Activated CD4-positive, alpha-beta T cell treated with anti-CD3 and anti-CD28 coated beads for 36 hours (primary cell): Measurements from ENCODE around the gene CDH23. TPM values are rescaled to one million over a fixed set of nuclear protein-coding genes. Genes with fewer than 3 reads are reported as not detected.

Experiments used
- ATAC-seq: fragments of 200-7000 bp; cut with Tn5 transposase; one replicate; pipeline ENCODE4 v1.10.0; 2021; ENCODE audit warnings: mild to moderate bottlenecking, moderate library complexity
- CTCF ChIA-PET: fragments of 350-600 bp; sonication (Branson Sonifier 250); formaldehyde crosslinking; loops from one replicate; lab custom pipeline; 2021; ENCODE audit warnings: antibody characterized with exemption; lab: Charles Lee
- POLR2A ChIA-PET: fragments of 350-600 bp; sonication (Branson Sonifier 250); formaldehyde crosslinking; loops from one replicate; lab custom pipeline; 2021; ENCODE audit warnings: antibody characterized with exemption, inconsistent platforms; lab: Charles Lee
- DNase-seq: peaks from one replicate; pipeline ENCODE4 v3.0.0-alpha.2; 2020
- H3K27ac Mint-ChIP-seq: one replicate; pipeline ENCODE4 v1.8.0; 2021; ENCODE audit warnings: mixed read lengths
- H3K27me3 Mint-ChIP-seq: one replicate; pipeline ENCODE4 v1.8.0; 2021; ENCODE audit warnings: mixed read lengths
- H3K36me3 Mint-ChIP-seq: one replicate; pipeline ENCODE4 v1.8.0; 2021; ENCODE audit warnings: low read depth, mixed read lengths
- H3K4me1 Mint-ChIP-seq: one replicate; pipeline ENCODE4 v1.8.0; 2021; ENCODE audit warnings: mixed read lengths
- H3K4me3 Mint-ChIP-seq: one replicate; pipeline ENCODE4 v1.8.0; 2021; ENCODE audit warnings: mild to moderate bottlenecking, moderate library complexity, mixed read lengths
- H3K9me3 Mint-ChIP-seq: one replicate; pipeline ENCODE4 v1.8.0; 2021; ENCODE audit warnings: low read depth, mixed read lengths
- intact Hi-C, 2 experiments: fragments of 100-400 bp; cut with DNase I in 1 of 2; cut with micrococcal nuclease in 1 of 2; formaldehyde crosslinking; loops; one replicate each; pipeline versions ENCODE4 v1.14.2 to v1.15.1; 2022 to 2024; cut with DNase I, micrococcal nuclease
- total RNA-seq, 2 experiments: library from RNA; stranded (reverse); gene quantifications; one replicate each; pipeline ENCODE4 v1.2.3, GENCODE V29; 2021

CDH23 gene
- total RNA-seq, 2 experiments from 2014 or later = 1.5 to 1.6 TPM

GRCh38 chr10:71633920-71634319 lies 237.2 kb downstream of the CDH23 start:
- Mint-ChIP-seq H3K4me3 (no peak overlapping the region), H3K27ac (no peak overlapping the region), H3K36me3 (no peaks in the 10 kb centered on the region), H3K4me1 (peaks cover 4% of the 10 kb centered on the region), H3K27me3 (no peaks in the 10 kb centered on the region), H3K9me3 (no peaks in the 10 kb centered on the region)
- ATAC-seq = no peak
- intact Hi-C loops = no loop called here
- CTCF ChIA-PET = interaction anchor here (1.4 kb wide), 1 partner anchor 46 kb away, joined by 4 read pairs; no protein-coding TSS in a partner anchor
- POLR2A ChIA-PET = no interaction called here
- no peak for DNase-seq

- ChIA-PET POLR2A (no interaction called here), CTCF (interaction anchor here (0.8 kb wide), 1 partner anchor 12 kb away, joined by 3 read pairs; no protein-coding TSS in a partner anchor)
- DNase-seq = no peak
- Mint-ChIP-seq H3K9me3 (no peaks in the 10 kb centered on the region), H3K36me3 (no peaks in the 10 kb centered on the region), H3K4me1 (peaks cover 4% of the 10 kb centered on the region), H3K27me3 (no peaks in the 10 kb centered on the region), H3K27ac (no peak overlapping the region), H3K4me3 (no peak overlapping the region)
- no peak for ATAC-seq
- intact Hi-C loops = no loop called here
These were observed 237.9 kb downstream of the CDH23 start for GRCh38 chr10:71634531-71635164.

DNA sequence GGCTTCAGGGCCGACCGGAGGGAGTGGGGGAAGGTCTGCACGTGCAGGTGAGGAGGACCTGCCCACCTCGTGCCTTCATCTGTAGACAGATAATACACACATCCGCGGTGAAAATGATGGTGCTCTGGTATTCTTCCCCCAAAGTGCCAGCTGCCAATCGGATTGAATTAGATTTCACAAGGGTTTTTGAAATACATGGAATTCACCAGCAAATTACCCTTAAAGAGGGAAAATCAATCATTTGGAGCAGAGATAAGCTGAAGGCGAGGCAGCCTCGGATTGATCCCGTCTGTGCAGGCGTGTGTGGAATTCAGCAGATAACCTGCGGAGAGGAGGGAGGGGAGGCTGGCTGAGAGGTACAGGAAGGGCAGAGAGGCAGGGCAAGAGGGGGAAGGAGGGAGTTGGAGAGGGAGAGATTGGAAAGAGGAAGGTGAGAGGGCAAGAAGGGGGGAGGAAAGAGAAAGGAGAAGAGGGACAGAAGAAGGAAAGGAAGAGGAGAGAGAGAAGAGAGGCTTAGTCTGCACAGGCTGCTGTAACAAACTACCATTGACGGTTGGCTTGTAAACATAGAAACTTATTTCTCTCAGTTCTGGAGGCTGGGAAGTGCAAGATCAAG lies 238.6 kb downstream of the CDH23 start:
- Mint-ChIP-seq H3K27me3 (no peaks in the 10 kb centered on the region), H3K9me3 (no peaks in the 10 kb centered on the region), H3K4me3 (no peak overlapping the region), H3K27ac (no peak overlapping the region), H3K4me1 (peaks cover 4% of the 10 kb centered on the region), H3K36me3 (no peaks in the 10 kb centered on the region)
- intact Hi-C loops = no loop called here
- CTCF ChIA-PET = interaction anchor here (0.8 kb wide), 1 partner anchor 13 kb away, joined by 3 read pairs; no protein-coding TSS in a partner anchor
- DNase-seq = no peak
- POLR2A ChIA-PET = no interaction called here
- no peak for ATAC-seq

DNA sequence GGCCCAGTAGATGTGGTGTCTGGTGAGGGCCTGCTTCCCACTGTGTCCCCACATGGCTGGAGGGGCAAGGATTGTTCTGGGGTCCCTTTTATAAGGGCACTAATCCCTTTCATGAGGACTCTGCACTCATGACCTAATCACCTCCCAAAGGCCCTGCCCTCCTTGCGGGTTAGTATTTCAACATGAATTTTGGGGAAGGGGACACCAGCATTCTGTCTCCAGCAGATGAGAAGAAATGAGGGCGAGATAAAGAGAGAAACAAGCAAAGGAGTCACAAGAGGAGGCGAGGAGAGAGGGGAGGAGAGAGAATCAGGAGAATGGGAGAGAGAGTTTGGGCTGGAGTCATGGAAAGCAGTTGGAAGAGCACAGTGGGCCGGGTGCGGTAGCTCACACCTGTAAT lies 239.1 kb downstream of the CDH23 start:
- DNase-seq (no peak), ATAC-seq (no peak)
- POLR2A ChIA-PET = no interaction called here
- Mint-ChIP-seq H3K4me1 (peaks cover 4% of the 10 kb centered on the region), H3K27me3 (no peaks in the 10 kb centered on the region), H3K36me3 (no peaks in the 10 kb centered on the region), H3K9me3 (no peaks in the 10 kb centered on the region), H3K27ac (no peak overlapping the region), H3K4me3 (no peak overlapping the region)
- CTCF ChIA-PET = interaction anchor here (0.8 kb wide), 1 partner anchor 14 kb away, joined by 3 read pairs; no protein-coding TSS in a partner anchor
- intact Hi-C loops = no loop called here

DNA sequence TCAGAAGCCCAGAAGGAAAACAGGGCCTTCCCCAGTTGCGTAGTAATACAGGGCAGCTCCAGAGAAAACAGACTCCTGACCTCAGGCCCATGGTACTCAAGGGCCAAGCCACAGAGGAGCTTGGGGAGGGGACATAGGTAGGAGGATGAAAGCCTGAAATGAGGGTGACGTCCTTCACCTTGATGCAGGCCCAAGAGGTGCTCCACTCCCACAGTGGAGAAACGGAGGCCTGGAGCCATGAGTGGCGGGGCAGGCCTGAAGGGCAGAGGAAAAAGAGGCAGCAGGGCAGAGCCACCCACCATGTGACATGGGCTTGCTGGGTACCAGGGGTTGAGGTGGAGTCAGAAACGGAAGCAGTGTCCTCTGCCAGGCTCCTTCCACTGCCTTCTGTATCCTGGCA lies 239.9 kb downstream of the CDH23 start:
- no peak for ATAC-seq
- intact Hi-C loops = no loop called here
- peaks cover 4% of the 10 kb centered on the region for H3K4me1 Mint-ChIP-seq
- H3K36me3 Mint-ChIP-seq = no peaks in the 10 kb centered on the region
- ChIA-PET POLR2A (no interaction called here), CTCF (no interaction called here)
- H3K27ac Mint-ChIP-seq = no peak overlapping the region
- H3K4me3 Mint-ChIP-seq = no peak overlapping the region
- no peak for DNase-seq
- H3K9me3 Mint-ChIP-seq = no peaks in the 10 kb centered on the region
- no peaks in the 10 kb centered on the region for H3K27me3 Mint-ChIP-seq

DNA sequence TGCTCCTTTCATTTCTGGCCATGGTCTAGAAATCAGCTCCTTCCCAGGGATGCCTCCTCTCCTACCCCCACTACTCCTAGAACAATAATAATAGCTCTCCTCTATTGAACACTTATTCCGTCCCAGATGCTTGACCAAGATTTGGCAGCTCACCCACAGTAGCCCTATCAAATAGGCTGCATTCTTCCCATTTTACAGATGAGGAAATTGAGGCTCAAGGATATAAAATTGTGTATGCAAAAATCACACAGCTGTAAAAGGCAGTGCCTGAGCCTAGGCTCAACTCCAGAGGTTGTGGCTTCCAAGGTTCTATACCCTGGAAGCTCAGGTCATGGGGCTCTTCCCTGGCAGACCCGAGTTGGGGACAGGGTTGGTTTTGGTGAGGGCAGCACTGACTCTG lies 240.6 kb downstream of the CDH23 start:
- POLR2A ChIA-PET = no interaction called here
- intact Hi-C loops = no loop called here
- Mint-ChIP-seq H3K27me3 (no peaks in the 10 kb centered on the region), H3K4me3 (no peak overlapping the region), H3K36me3 (no peaks in the 10 kb centered on the region), H3K27ac (no peak overlapping the region), H3K4me1 (peaks cover 4% of the 10 kb centered on the region), H3K9me3 (no peaks in the 10 kb centered on the region)
- ATAC-seq (no peak), DNase-seq (no peak)
- CTCF ChIA-PET = interaction anchor here (0.8 to 1.4 kb wide), 2 partner anchors 67 to 89 kb away, joined by 3 to 4 read pairs; no protein-coding TSS in a partner anchor

DNA sequence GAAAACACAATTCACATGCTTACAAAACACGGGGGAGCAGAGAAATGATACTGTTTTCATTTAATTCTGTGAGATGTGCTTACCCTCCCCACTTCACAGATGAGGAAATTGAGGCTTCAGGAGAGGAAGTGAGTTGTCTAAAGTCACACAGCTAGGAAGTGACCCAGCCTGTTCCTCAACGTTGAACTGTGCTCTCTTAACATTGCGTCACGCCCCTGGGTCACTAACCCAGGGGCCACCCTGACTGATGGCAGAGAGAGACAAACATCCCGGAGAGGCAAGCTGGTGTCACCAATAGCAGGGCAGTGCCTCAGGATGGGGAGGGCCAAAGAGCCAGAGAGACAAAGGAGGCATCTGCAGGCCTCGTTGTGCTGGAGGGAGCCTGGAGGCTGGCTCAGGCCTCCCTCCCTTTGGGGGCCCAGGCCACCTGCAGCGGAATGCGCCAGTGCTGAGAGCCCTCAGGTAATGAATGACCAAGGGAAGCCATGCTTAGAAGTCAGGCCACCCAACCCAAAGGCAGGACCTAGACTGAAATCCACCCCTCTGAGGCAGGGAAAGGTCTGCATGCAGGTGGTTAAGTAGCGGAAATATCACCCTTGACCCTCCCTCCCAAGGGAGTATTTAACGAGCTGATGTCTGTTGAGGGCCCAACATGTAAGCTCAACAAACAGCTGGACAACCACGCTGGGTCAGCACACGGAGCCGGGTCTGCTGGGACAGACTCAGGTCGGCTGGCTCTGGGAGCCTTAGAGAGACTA lies 241.5 kb downstream of the CDH23 start:
- no peaks in the 10 kb centered on the region for H3K36me3 Mint-ChIP-seq
- ChIA-PET POLR2A (no interaction called here), CTCF (interaction anchor here (0.5 to 1.4 kb wide), 4 partner anchors 36 to 70 kb away, joined by 3 to 4 read pairs (median 3); no protein-coding TSS in a partner anchor)
- no peak overlapping the region for H3K4me3 Mint-ChIP-seq
- H3K27ac Mint-ChIP-seq = no peak overlapping the region
- intact Hi-C loops = no loop called here
- ATAC-seq (no peak), DNase-seq (no peak)
- no peaks in the 10 kb centered on the region for H3K27me3 Mint-ChIP-seq
- H3K9me3 Mint-ChIP-seq = no peaks in the 10 kb centered on the region
- peaks cover 4% of the 10 kb centered on the region for H3K4me1 Mint-ChIP-seq

GRCh38 chr10:71638822-71639719 lies 242.4 kb downstream of the CDH23 start:
- Mint-ChIP-seq H3K4me3 (no peak overlapping the region), H3K36me3 (no peaks in the 10 kb centered on the region), H3K4me1 (peaks cover 4% of the 10 kb centered on the region), H3K9me3 (no peaks in the 10 kb centered on the region), H3K27me3 (no peaks in the 10 kb centered on the region), H3K27ac (no peak overlapping the region)
- no peak for ATAC-seq
- ChIA-PET CTCF (interaction anchor here (0.5 to 2.8 kb wide), 6 partner anchors 12 to 69 kb away, joined by 3 to 8 read pairs (median 3); no protein-coding TSS in a partner anchor), POLR2A (no interaction called here)
- DNase-seq = no peak
- intact Hi-C loops = no loop called here

DNA sequence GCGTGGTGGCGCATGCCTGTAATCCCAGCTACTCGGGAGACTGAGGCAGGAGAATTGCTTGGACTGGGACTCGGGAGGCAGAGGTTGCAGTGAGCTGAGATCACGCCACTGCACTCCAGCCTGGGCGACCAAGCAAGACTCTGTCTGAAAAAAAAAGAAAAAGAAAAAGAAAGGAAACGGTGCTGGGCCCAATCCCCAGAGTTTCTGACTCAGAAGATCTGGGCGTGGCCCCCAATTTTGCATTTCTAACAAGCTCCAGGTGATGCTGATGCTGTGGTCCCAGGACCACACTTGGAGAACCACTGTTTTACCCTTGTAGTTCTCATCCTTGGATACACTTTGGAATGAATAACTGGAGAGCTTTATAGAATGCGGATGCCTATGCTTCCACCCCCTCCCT lies 243.9 kb downstream of the CDH23 start:
- ATAC-seq (no peak), DNase-seq (no peak)
- Mint-ChIP-seq H3K4me3 (no peak overlapping the region), H3K27me3 (no peaks in the 10 kb centered on the region), H3K36me3 (no peaks in the 10 kb centered on the region), H3K4me1 (peaks cover 4% of the 10 kb centered on the region), H3K9me3 (no peaks in the 10 kb centered on the region), H3K27ac (no peak overlapping the region)
- ChIA-PET POLR2A (no interaction called here), CTCF (interaction anchor here (1.3 to 2.8 kb wide), 2 partner anchors 56 to 70 kb away, joined by 3 to 8 read pairs; no protein-coding TSS in a partner anchor)
- intact Hi-C loops = no loop called here

- ChIA-PET POLR2A (no interaction called here), CTCF (interaction anchor here (0.6 to 2.8 kb wide), 4 partner anchors 12 to 170 kb away, joined by 3 to 8 read pairs (median 4); no protein-coding TSS in a partner anchor)
- no peak for DNase-seq
- Mint-ChIP-seq H3K27ac (no peak overlapping the region), H3K36me3 (no peaks in the 10 kb centered on the region), H3K27me3 (no peaks in the 10 kb centered on the region), H3K9me3 (no peaks in the 10 kb centered on the region), H3K4me1 (peaks cover 4% of the 10 kb centered on the region), H3K4me3 (no peak overlapping the region)
- no peak for ATAC-seq
- intact Hi-C loops = no loop called here
These were observed 244.7 kb downstream of the CDH23 start for GRCh38 chr10:71641449-71641848.

DNA sequence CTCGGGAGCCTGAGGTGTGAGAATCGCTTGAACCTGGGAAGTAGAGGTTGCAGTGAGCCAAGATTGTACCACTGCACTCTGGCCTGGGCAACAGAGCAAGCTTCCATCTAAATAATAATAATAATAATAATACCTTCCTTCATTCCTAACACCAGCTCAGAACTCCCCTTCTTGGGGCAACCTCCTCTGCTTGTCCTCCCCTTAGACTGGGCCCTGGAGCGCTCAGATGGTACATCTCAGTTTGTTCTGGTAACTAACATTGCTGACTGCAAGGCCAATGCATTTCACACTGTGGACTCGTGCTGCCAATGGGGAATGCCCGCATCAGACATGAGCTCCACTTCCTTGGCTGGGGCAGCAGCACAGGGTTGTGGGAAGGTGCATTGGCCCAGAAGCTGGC lies 245.3 kb downstream of the CDH23 start:
- Mint-ChIP-seq H3K27ac (no peak overlapping the region), H3K4me1 (peaks cover 4% of the 10 kb centered on the region), H3K27me3 (no peaks in the 10 kb centered on the region), H3K36me3 (no peaks in the 10 kb centered on the region), H3K9me3 (no peaks in the 10 kb centered on the region), H3K4me3 (no peak overlapping the region)
- CTCF ChIA-PET = interaction anchor here (0.6 to 2.8 kb wide), 6 partner anchors 12 to 172 kb away, joined by 3 to 8 read pairs (median 4); no protein-coding TSS in a partner anchor
- POLR2A ChIA-PET = no interaction called here
- DNase-seq = no peak
- intact Hi-C loops = no loop called here
- ATAC-seq = no peak
